ENCODE results near the gene SLC2A11.
A peak's percentile ranks its signal among the peaks of the same experiment; 100 is the strongest.
"Not testable (repeated sequence)": the region's sequence is repeated elsewhere in the genome, so short reads cannot be mapped to it uniquely, and the experiment has no call there.

Gene SLC2A11

GRCh38 chr22:23896166-23896522 is 38.5 kb downstream of the SLC2A11 start:
- no peak for DNase-seq (ENCODE audit: low read depth)
- no peak for TF ChIP-seq CTCF (conservative IDR thresholded peaks at IDR 0.05; ENCODE audit: low read depth, low read length)
- peak overlapping the region; percentile 92 for H3K4me3 ChIP-seq (ENCODE audit: low read depth, low read length)

DNA sequence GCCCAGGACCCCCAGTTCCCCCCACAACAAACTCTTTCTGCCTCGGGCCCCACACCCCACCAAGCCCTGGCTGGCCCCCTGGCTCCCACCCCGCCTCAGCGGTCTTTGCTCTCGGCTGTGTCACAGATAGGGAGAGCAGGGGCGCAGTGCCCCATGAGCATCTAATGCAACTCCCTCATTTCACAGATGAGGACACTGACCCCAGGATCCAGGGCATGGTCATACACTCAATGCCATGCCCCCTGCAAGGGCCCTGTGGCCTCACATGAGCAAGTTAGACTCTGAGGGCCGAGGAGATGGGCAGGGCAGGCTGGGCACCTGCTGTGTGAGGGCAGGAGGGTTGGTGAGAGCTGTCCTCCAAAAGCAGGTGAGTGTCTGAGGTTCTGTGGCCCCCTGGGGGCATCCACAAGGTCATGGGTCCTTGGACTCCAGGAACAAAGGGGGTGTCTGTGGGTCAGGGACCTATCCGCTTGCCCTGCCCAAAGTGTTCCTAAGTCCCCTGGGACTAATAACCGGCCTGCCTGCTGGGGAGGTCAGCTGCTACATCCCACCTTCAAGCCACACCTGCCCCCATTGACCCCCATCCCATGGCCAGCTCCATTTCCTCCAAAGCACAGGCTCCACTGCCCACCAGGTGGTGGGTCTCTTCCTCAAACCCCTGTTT is 39.0 kb downstream of the SLC2A11 start:
- no peak for DNase-seq (ENCODE audit: low read depth)
- TF ChIP-seq CTCF (conservative IDR thresholded peaks at IDR 0.05; ENCODE audit: low read depth, low read length), result no peak
- H3K4me3 ChIP-seq (ENCODE audit: low read depth, low read length), result no peak overlapping the region

GRCh38 chr22:23897320-23897719 is 39.6 kb downstream of the SLC2A11 start:
- no peak for TF ChIP-seq CTCF (conservative IDR thresholded peaks at IDR 0.05; ENCODE audit: low read depth, low read length)
- no peak for DNase-seq (ENCODE audit: low read depth)

GRCh38 chr22:23898006-23898974 is 40.6 kb downstream of the SLC2A11 start:
- no peak for TF ChIP-seq CTCF (conservative IDR thresholded peaks at IDR 0.05; ENCODE audit: low read depth, low read length)
- H3K4me3 ChIP-seq (ENCODE audit: low read depth, low read length), result no peak overlapping the region
- no peak for DNase-seq (ENCODE audit: low read depth)

More at GRCh38 chr22:23897320-23897719, 39.6 kb downstream of the SLC2A11 start:
- H3K4me3 ChIP-seq (ENCODE audit: low read depth, low read length), result no peak overlapping the region

DNA sequence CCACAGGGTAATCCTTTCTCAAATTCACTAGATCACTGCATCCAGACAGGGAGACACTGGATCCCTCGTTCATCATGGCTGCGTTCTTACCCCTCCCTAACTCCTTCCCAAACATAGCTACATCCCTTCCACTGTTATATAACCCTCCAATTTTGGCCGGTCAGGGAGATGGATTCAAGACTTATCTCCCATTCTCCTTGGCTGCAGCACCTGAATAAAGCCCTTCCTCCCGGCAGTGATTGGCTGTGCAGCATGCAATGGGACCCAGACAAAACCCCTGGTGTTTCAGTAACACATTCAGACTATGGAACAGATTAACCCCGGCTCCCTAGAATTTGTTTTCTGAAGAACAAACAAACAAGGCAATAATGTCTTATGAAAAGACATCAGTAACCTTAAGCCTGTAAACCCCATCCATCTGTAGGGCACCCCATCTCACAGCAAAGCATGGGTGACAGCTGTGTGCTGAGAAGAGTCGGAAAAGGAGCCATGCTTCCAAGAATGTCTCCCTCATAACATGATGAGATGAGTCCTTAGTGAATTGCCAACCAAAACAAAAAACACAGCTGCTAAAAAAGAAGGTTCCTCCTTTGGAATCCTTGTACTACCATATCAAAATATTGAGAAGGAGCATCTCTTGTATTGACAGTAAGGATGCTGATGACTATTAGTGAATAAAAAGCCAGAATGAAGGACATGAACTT is 41.5 kb downstream of the SLC2A11 start:
- DNase-seq (ENCODE audit: low read depth), result no peak
- no peak overlapping the region for H3K4me3 ChIP-seq (ENCODE audit: low read depth, low read length)
- TF ChIP-seq CTCF (conservative IDR thresholded peaks at IDR 0.05; ENCODE audit: low read depth, low read length), result no peak

- H3K4me3 ChIP-seq (ENCODE audit: low read depth, low read length); DNase-seq (ENCODE audit: low read depth): not testable (repeated sequence)
Observed at GRCh38 chr22:23900227-23900626, 42.6 kb downstream of the SLC2A11 start.

DNA sequence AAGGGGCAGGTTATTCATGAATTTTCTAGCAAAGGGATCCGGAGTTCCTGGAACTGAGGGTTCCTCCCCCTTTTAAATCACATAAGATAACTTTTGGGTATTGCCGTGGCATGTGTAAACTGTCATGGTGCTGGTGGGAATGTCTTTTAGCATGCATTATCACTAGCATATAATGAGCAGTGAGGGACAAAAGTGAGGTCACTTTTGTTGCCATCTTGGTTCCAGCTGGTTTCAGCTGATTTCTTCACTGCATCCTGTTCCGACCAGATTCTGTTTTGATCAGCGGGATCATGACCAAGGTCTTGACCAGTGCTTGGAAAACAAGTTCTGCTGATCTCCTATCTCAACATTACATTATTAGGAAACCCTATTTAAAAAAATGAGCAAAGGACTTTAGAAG is 43.9 kb downstream of the SLC2A11 start:
- no peak for TF ChIP-seq CTCF (conservative IDR thresholded peaks at IDR 0.05; ENCODE audit: low read depth, low read length)
- no peak for DNase-seq (ENCODE audit: low read depth)
- H3K4me3 ChIP-seq (ENCODE audit: low read depth, low read length), result no peak overlapping the region

All from choroid plexus epithelial cell (primary cell).